LNCaP clone FGC (cell line): ENCODE measurements around the gene PLCH2.

ENCODE experiments used
- DNase-seq: peaks from one replicate; pipeline ENCODE4 v3.0.0-alpha.2; 2011; ENCODE audit warnings: low read depth
- H3K4me3 ChIP-seq: 2 replicates; pipeline ENCODE4 v1.5.1; 2011; ENCODE audit warnings: mild to moderate bottlenecking, low read depth, low read length, control low read depth
- TF ChIP-seq, protein P1 (sequence below): IDR thresholded peaks from 2 replicates; pipeline ENCODE4 v1.5.1; 2012; ENCODE audit warnings: mild to moderate bottlenecking; ENCODE audit not compliant: control insufficient read depth, insufficient read depth; ENCODE audit errors: extremely low read depth

Gene PLCH2

DNA sequence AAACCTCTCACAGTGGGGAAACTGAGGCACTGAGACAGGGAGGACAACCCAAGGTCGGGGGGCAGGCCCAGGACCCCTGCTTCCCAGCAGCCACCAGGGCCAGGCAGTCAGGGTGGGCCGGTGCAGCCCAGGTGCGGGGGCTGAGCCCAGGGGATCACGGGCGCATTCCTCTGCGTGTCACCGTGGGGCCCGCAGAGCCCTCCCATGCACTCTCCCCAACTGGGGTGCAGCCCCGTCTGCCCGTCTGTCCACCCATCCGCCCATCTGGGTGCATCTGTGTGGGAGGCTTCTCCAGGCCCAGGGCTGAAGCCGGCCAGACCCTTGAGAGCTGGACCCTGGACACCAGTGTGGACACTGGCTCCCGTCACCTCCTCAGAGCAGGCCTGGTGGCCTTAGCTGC, 2.9 kb upstream of the PLCH2 start:
- H3K4me3 ChIP-seq, result no peak overlapping the region
- DNase-seq, result no peak
- TF ChIP-seq, protein P1, sequence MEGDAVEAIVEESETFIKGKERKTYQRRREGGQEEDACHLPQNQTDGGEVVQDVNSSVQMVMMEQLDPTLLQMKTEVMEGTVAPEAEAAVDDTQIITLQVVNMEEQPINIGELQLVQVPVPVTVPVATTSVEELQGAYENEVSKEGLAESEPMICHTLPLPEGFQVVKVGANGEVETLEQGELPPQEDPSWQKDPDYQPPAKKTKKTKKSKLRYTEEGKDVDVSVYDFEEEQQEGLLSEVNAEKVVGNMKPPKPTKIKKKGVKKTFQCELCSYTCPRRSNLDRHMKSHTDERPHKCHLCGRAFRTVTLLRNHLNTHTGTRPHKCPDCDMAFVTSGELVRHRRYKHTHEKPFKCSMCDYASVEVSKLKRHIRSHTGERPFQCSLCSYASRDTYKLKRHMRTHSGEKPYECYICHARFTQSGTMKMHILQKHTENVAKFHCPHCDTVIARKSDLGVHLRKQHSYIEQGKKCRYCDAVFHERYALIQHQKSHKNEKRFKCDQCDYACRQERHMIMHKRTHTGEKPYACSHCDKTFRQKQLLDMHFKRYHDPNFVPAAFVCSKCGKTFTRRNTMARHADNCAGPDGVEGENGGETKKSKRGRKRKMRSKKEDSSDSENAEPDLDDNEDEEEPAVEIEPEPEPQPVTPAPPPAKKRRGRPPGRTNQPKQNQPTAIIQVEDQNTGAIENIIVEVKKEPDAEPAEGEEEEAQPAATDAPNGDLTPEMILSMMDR, result no peak

DNA sequence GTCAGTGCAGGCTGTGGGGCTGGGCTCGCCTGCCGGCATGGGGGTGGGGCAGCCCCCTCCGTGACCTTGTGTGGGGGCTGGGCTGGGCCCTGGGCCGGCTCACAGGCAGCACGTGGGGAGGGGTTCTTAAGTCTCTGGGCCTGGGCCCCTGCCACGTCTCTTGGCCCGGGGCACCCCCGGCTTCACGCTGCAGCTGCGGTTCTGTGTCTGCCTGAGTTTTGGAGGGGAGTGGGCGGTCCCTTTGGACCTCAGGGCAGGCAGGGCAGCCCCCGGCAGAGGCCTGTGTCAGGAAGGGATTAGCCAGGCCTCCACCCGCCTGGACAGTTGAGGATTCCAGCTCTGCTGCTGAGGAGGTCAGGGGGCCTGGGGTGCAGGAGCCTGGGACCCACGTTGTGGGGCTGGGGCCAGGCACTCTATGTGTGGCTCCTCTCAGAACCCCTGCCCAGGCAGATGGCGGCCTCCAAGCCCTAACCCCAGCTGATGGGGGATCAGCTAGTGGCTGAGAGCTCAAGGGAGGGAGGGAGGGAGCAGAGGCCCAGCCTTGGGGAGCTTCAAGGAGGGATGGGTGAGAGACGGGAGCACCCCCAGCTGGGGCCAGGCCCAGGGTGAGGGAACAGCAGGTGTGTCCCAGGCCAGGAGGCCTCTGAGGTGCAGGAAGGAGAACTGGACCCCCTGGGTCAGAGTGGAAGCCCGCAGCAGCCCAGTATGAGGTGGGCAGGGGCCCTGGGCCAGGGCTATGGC, 1.8 kb upstream of the PLCH2 start:
- DNase-seq, result no peak
- no peak overlapping the region for H3K4me3 ChIP-seq
- TF ChIP-seq, protein P1, result no peak

DNA sequence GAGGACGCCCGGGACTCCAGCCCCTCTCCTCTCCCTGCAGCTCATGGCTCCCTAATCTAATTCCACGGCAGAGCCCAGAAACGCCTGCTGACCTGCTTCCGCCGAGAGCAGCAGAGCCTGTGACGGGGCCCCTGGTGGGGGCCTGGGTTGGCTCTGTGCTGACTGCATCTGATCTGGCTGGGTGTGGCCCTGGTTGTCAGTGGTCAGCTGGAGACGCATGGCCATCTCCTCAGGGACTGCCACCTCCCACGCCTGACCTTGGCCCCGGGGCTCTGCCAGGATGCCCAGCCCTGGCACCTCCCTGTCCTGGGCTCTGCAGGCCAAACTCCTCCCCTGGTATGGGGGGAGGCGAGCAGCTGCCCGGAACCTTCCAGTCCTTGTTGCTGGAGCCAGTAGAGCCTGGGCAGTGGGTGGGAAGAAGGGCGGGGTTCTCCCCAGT, 1.1 kb upstream of the PLCH2 start:
- no peak for DNase-seq
- H3K4me3 ChIP-seq, result no peak overlapping the region
- TF ChIP-seq, protein P1, result no peak

DNA sequence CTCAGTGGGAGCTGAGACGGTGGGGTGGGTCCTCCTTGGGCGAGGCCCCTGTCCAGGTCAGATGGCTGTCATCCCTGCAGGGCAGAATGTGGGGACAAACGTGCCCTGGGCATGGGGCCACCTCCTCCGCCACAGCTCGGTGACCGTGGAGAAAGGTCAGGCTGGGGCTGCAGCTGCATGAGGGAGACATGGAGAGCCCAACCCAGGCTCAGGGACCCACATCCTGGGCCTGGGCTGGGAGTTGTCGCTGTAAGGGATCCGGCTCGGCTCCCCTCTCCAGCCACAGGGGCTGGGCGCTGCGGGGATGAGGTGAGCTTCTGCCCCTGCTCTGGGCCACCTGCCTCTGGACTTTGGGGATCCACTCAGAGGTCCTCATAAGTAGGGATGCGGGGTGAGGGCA, 518 bp upstream of the PLCH2 start:
- no peak overlapping the region for H3K4me3 ChIP-seq
- TF ChIP-seq, protein P1, result no peak
- DNase-seq, result no peak

DNA sequence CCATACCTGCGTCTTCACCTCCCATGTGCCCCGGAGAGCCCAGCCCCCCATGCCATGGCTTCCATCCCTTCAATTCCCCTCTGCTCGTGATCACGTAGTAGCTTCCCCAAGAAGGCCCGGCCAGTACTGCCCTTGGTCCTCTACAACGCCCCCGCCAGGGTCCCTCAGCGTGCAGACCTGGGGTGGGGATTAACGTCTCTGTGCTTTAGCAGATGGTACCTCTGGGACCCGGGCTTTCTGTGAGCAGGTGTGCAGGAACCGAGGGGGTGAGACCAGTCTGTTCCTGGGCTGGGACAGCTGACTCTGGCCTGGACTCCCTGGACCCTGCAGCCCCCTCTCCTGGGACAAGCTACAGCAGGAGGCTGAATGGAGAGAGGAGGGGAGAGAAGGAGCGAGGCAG, 1.2 kb downstream of the PLCH2 start:
- no peak overlapping the region for H3K4me3 ChIP-seq
- DNase-seq, result no peak
- TF ChIP-seq, protein P1, result no peak

DNA sequence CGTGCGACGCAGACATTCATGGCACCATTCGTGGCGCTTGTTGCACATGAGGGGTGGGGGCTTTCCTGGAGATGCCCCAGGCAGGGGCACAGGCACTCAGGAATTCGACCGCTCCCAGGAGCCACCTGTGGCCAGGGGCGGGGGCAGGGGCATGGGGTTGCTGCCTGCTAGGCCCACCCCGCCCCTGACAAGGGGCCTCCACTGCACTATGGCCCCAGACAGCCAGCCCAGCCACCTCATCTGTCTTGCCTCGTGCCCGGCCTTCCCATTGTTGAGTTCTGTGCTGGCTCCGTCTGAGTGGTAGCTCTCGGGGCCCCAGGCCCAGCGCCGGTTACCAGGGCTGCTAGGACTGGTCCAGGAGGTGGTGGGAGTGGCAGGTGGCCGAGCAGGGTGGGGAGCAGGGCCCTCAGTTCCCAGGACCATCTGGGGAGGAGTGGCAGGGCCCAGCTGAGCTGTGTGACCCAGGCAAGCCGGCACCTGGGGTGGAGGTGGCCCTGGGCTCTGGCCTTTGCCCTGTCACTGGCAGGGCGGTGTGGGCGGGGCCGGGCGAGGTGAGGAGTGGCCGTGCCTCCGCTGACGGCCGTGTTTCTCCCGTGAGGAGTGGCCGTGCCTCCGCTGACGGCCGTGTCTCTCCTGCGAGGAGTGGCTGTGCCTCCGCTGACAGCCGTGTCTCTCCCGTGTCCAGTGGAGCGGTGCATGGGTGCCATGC, 1.9 kb downstream of the PLCH2 start:
- H3K4me3 ChIP-seq, result no peak overlapping the region
- TF ChIP-seq, protein P1, result no peak
- DNase-seq, result no peak
